Neuronal stem cell (in vitro differentiated cells): ENCODE measurements around the gene SLC16A9.

ENCODE experiments used
- DNase-seq: peaks from one replicate; pipeline ENCODE4 v3.0.0-alpha.2; 2013; ENCODE audit warnings: low spot score
- H2AFZ ChIP-seq: one replicate; pipeline ENCODE4 v1.6.1; 2013; ENCODE audit warnings: mild to moderate bottlenecking, low read length, inconsistent platforms
- H2AK5ac ChIP-seq: 2 replicates; pipeline ENCODE4 v1.6.1; 2013; ENCODE audit warnings: low read depth, mild to moderate bottlenecking, inconsistent platforms, low read length, moderate library complexity, mixed read lengths
- H2BK120ac ChIP-seq: 2 replicates; pipeline ENCODE4 v1.6.1; 2013; ENCODE audit warnings: low read depth, mild to moderate bottlenecking, inconsistent platforms, low read length, moderate library complexity, mixed read lengths
- H2BK12ac ChIP-seq: one replicate; pipeline ENCODE4 v1.6.1; 2013; ENCODE audit warnings: low read length, inconsistent platforms
- H2BK15ac ChIP-seq: 2 replicates; pipeline ENCODE4 v1.6.1; 2013; ENCODE audit warnings: mild to moderate bottlenecking, low read length, inconsistent platforms, mixed read lengths
- H2BK5ac ChIP-seq: one replicate; pipeline ENCODE4 v1.6.1; 2013; ENCODE audit warnings: inconsistent platforms, mild to moderate bottlenecking, low read length, moderate library complexity
- H3K14ac ChIP-seq: one replicate; pipeline ENCODE4 v1.6.1; 2013; ENCODE audit warnings: low read length, inconsistent platforms
- H3K18ac ChIP-seq: 2 replicates; pipeline ENCODE4 v1.6.1; 2013; ENCODE audit warnings: low read length, inconsistent platforms
- H3K23ac ChIP-seq: 2 replicates; pipeline ENCODE4 v1.6.1; 2013; ENCODE audit warnings: low read depth, mild to moderate bottlenecking, mixed read lengths, low read length, inconsistent platforms; ENCODE audit not compliant: poor library complexity
- H3K27ac ChIP-seq: replicated peaks from 3 replicates; pipeline ENCODE4 v1.5.1; 2013; ENCODE audit warnings: low read length, inconsistent platforms
- H3K27me3 ChIP-seq, 3 experiments: 2 replicates each; pipeline ENCODE4 v1.6.1; 2013; ENCODE audit warnings: low read length in 3 of 3, mild to moderate bottlenecking in 2 of 3, inconsistent platforms in 1 of 3, low read depth in 1 of 3, mixed read lengths in 1 of 3, moderate library complexity in 1 of 3; ENCODE audit not compliant: control insufficient read depth in 3 of 3, insufficient read depth in 3 of 3
- H3K36me3 ChIP-seq, 2 donors: replicated peaks in 1 of 2; 2 replicates each; pipeline ENCODE4 v1.6.1; 2013; ENCODE audit warnings: low read length in 2 of 2; ENCODE audit not compliant: control insufficient read depth in 2 of 2, insufficient read depth in 2 of 2
- H3K4ac ChIP-seq: 2 replicates; pipeline ENCODE4 v1.6.1; 2013; ENCODE audit warnings: inconsistent platforms, mild to moderate bottlenecking, low read length, moderate library complexity
- H3K4me1 ChIP-seq, 2 donors: 1 replicate in 1 of 2; 2 replicates in 1 of 2; pipeline ENCODE4 v1.6.1; 2013; ENCODE audit warnings: low read length in 2 of 2, low read depth in 1 of 2; ENCODE audit not compliant: control insufficient read depth in 2 of 2, insufficient read depth in 1 of 2
- H3K4me2 ChIP-seq: one replicate; pipeline ENCODE4 v1.6.1; 2013; ENCODE audit warnings: mild to moderate bottlenecking, low read length, inconsistent platforms; ENCODE audit not compliant: insufficient read depth, poor library complexity, severe bottlenecking
- H3K4me3 ChIP-seq, 2 donors: 2 replicates each; pipeline ENCODE4 v1.5.1; 2013; ENCODE audit warnings: low read length in 2 of 2, mild to moderate bottlenecking in 2 of 2, inconsistent platforms in 1 of 2, moderate library complexity in 1 of 2
- H3K79me1 ChIP-seq: one replicate; pipeline ENCODE4 v1.6.1; 2013; ENCODE audit warnings: low read depth, mild to moderate bottlenecking, inconsistent platforms, low read length, moderate library complexity
- H3K9ac ChIP-seq: one replicate; pipeline ENCODE4 v1.6.1; 2013; ENCODE audit warnings: mild to moderate bottlenecking, low read depth, low read length, inconsistent platforms; ENCODE audit not compliant: poor library complexity
- H3K9me3 ChIP-seq, 2 donors: replicated peaks in 1 of 2; 2 replicates each; pipeline versions ENCODE3 to v1.6.1; 2013; ENCODE audit warnings: low read length in 2 of 2, mild to moderate bottlenecking in 2 of 2, inconsistent platforms in 1 of 2, low read depth in 1 of 2, mixed read lengths in 1 of 2, moderate library complexity in 1 of 2; ENCODE audit not compliant: control insufficient read depth in 2 of 2, insufficient read depth in 1 of 2
- H4K8ac ChIP-seq: one replicate; pipeline ENCODE4 v1.6.1; 2013; ENCODE audit warnings: low read depth, mild to moderate bottlenecking, inconsistent platforms, low read length, moderate library complexity
- H4K91ac ChIP-seq: one replicate; pipeline ENCODE4 v1.6.1; 2013; ENCODE audit warnings: low read length, low read depth, mild to moderate bottlenecking, inconsistent platforms; ENCODE audit not compliant: poor library complexity
- WGBS, 2 donors: extraction: QIAGEN DNeasy Blood & Tissue Kit; methylation state at CpG; one replicate each; pipeline ENCODE4 v1.1.7; 2013; ENCODE audit warnings: missing lambda C conversion rate in 2 of 2, mixed read lengths in 1 of 2; ENCODE audit not compliant: insufficient read length in 2 of 2, insufficient replicate concordance in 1 of 2; ENCODE audit errors: extremely low coverage in 2 of 2; 5-methylcytosine and 5-hydroxymethylcytosine counted together

SLC16A9 gene

GRCh38 chr10:59635502-59636290 lies 74.0 kb downstream of the SLC16A9 start:
- no peak overlapping the region for H3K4me3 ChIP-seq
- no peaks in the 10 kb centered on the region for H3K9me3 ChIP-seq
- H3K27me3 ChIP-seq: no peaks in the 10 kb centered on the region
- H3K18ac ChIP-seq: no peak overlapping the region
- no peak overlapping the region for H3K14ac ChIP-seq
- no peaks in the 10 kb centered on the region for H3K36me3 ChIP-seq
- H2BK15ac ChIP-seq: no peak overlapping the region
- H2AK5ac ChIP-seq: no peak overlapping the region
- no peak overlapping the region for H2BK5ac ChIP-seq
- no peak for DNase-seq
- H4K91ac ChIP-seq: no peak overlapping the region
- no peak overlapping the region for H3K27ac ChIP-seq
- no peak overlapping the region for H3K23ac ChIP-seq
- H3K79me1 ChIP-seq: no peaks in the 10 kb centered on the region
- H3K4ac ChIP-seq: no peak overlapping the region
- no peak overlapping the region for H2BK12ac ChIP-seq
- peaks cover 0 to 5% of the 10 kb centered on the region in 2 donors for H3K4me1 ChIP-seq
- no CpG with 5 or more reads among the region's 1 CpG for WGBS, 2 donors
- no peak overlapping the region for H3K9ac ChIP-seq
- no peak overlapping the region for H2AFZ ChIP-seq
- no peak overlapping the region for H2BK120ac ChIP-seq
- H3K4me2 ChIP-seq: no peak overlapping the region
- H4K8ac ChIP-seq: no peak overlapping the region

- Histone ChIP-seq H2AFZ (no peak overlapping the region), H3K4me1 (peaks cover 0 to 5% of the 10 kb centered on the region in 2 donors), H3K23ac (no peak overlapping the region), H3K79me1 (no peaks in the 10 kb centered on the region), H3K27ac (no peak overlapping the region), H4K8ac (no peak overlapping the region), H2BK5ac (no peak overlapping the region), H2BK120ac (no peak overlapping the region), H2BK15ac (no peak overlapping the region), H3K36me3 (no peaks in the 10 kb centered on the region), H2BK12ac (no peak overlapping the region), H3K14ac (no peak overlapping the region), H3K4me3 (no peak overlapping the region), H3K9ac (no peak overlapping the region), H3K27me3 (no peaks in the 10 kb centered on the region), H3K18ac (no peak overlapping the region), H4K91ac (no peak overlapping the region), H3K4me2 (no peak overlapping the region), H2AK5ac (no peak overlapping the region), H3K9me3 (no peaks in the 10 kb centered on the region), H3K4ac (no peak overlapping the region)
- WGBS, 2 donors: no CpG with 5 or more reads among the region's 2 CpGs
- no peak for DNase-seq
Measured at GRCh38 chr10:59634102-59634501, 75.5 kb downstream of the SLC16A9 start.

- Histone ChIP-seq H2BK120ac (no peak overlapping the region), H3K4me2 (no peak overlapping the region), H2AFZ (no peak overlapping the region), H2BK15ac (no peak overlapping the region), H3K9me3 (no peaks in the 10 kb centered on the region), H3K4ac (no peak overlapping the region), H3K18ac (no peak overlapping the region), H2BK12ac (no peak overlapping the region), H2BK5ac (no peak overlapping the region), H2AK5ac (no peak overlapping the region), H3K23ac (no peak overlapping the region), H3K9ac (no peak overlapping the region), H3K14ac (no peak overlapping the region), H3K4me3 (no peak overlapping the region), H4K91ac (no peak overlapping the region), H3K36me3 (no peaks in the 10 kb centered on the region), H3K27ac (no peak overlapping the region), H3K4me1 (peaks cover 0 to 6% of the 10 kb centered on the region in 2 donors), H4K8ac (no peak overlapping the region), H3K79me1 (no peaks in the 10 kb centered on the region), H3K27me3 (no peaks in the 10 kb centered on the region)
- DNase-seq: no peak
- WGBS, 2 donors: no CpG with 5 or more reads among the region's 2 CpGs
Measured at GRCh38 chr10:59633063-59633462, 76.6 kb downstream of the SLC16A9 start.

- Histone ChIP-seq H3K4ac (no peak overlapping the region), H2BK5ac (no peak overlapping the region), H3K9me3 (no peaks in the 10 kb centered on the region), H2AK5ac (no peak overlapping the region), H2BK12ac (no peak overlapping the region), H3K14ac (no peak overlapping the region), H4K8ac (no peak overlapping the region), H3K27me3 (no peaks in the 10 kb centered on the region), H3K9ac (no peak overlapping the region), H3K27ac (no peak overlapping the region), H3K36me3 (no peaks in the 10 kb centered on the region), H4K91ac (no peak overlapping the region), H3K4me2 (no peak overlapping the region), H2AFZ (no peak overlapping the region), H2BK120ac (no peak overlapping the region), H3K4me1 (peaks cover 0 to 6% of the 10 kb centered on the region in 2 donors), H3K18ac (no peak overlapping the region), H2BK15ac (no peak overlapping the region), H3K79me1 (no peaks in the 10 kb centered on the region), H3K4me3 (no peak overlapping the region), H3K23ac (no peak overlapping the region)
- no CpG with 5 or more reads among the region's 4 CpGs for WGBS, 2 donors
- DNase-seq: no peak
Measured at GRCh38 chr10:59631882-59632807, 77.5 kb downstream of the SLC16A9 start.
